CD4-positive, alpha-beta T cell treated with Interleukin-12 subunit alpha and Interleukin-12 subunit beta, for 1 hour (primary cell): ENCODE data around the gene IL23R.

Experiments used
- DNase-seq: peaks from one replicate; pipeline ENCODE4 v3.0.0-alpha.2; 2020

Gene IL23R

GRCh38 chr1:67256291-67257172 lies 90.3 kb downstream of the IL23R start:
- DNase-seq = no peak

DNA sequence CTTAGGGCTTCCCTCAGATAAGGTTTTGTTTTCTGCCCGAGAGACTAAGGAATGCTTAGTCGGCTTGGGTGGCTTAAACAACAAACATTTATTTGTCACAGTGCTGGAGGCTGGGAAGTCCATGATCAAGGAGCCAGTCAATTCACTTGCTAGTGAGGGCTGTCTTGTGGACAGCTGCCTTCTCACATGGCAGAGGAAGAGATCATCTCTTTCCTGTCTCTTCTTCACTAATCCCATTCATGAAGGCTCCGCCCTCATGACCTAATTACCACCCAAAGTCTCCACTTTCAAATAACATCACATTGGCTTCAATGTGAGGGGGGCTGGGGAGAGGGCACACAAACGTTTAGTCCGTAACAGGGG lies 90.9 kb downstream of the IL23R start:
- no peak for DNase-seq

GRCh38 chr1:67261680-67262079 lies 95.4 kb downstream of the IL23R start:
- peak; percentile 30 for DNase-seq

GRCh38 chr1:67262735-67263134 lies 96.5 kb downstream of the IL23R start:
- DNase-seq = no peak

DNA sequence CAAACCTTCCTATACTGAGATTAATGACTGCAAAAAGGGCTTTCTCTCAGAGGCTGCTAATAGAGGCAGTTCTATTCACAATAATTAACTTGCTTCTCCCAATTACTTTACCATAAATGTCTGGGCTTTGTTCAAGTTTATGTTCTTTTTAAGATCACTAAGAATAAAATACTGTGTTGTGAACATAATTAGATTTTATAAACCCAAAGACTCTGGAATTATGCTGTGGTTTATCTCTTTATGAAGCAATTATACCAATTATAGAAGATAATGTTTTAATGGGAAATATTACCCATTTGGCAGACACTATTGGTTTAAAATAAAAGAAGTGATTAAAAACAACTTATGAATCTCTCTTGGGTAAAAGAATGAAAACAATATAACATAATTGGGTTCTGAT lies 97.9 kb downstream of the IL23R start:
- DNase-seq = no peak

GRCh38 chr1:67264899-67265298 lies 98.6 kb downstream of the IL23R start:
- peak; percentile 4 for DNase-seq

GRCh38 chr1:67269061-67269460 lies 102.8 kb downstream of the IL23R start:
- no peak for DNase-seq

DNA sequence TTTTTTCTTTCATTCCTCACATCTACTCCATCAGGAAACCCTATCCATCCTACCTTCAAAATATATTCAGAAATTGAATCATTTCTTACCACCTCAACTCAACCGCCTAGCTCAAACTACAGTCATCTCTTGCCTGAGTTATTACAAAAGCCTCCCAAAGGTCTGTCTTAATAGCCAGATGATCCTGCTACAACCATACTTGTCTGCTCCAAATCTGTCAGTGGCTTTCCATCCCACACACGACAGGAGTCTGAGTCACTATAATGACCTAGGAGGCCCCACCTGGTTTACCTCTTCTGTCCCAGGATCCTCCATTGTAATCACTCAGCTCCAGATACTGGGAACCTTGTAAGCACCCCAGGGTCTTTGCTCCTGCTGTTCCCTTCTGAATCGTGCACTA lies 104.3 kb downstream of the IL23R start:
- DNase-seq = no peak

DNA sequence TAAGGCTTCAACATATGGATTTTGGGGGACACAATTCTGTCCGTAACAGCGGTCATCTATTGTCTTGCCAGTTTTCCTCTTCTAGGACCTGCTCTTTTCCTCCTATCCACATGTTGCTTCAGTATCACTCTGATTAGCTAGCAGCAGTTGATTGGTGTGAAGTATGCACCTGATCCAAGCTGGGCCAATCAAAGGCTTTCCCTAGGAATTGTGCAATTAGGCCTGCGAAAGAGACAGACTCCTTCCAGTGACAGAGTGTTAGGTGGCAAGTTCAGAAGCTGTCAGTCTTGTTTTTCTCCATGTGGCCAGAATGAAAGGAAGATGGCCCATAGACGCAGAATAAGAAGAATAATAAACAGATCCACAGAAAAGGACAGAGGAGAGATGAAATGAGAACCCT lies 107.3 kb downstream of the IL23R start:
- DNase-seq = no peak

DNA sequence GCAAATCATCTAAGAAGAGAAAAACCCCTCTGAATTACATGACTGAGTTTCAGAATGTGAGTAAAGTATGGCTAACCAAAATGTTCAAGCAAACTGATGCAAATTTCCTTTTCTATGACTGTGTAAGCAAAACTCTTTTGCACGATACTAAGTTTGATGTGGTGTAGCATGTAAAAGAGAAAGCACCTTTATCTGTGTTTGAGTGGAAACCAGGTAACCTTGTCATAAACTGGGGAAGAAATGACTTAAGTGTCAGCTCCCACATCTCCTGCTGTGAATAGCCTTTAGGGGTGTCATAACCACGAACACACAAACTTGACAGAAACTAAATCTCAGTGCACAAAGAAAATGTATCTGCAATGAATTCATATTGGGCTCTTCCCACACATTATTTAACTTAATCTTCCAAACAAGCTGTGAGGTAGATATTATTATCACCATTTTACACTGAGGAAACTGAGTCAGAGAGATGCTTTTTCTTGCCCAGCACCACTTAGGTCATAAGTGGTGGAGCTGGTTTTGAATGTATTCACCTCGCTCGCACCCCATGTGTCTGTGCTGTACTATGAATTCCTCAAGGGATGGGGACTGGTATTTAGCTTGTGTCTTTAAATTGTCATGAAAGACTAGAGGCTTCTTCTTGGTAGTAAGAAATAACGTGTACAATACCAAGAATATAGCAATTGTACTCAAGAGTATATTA lies 108.5 kb downstream of the IL23R start:
- DNase-seq = peak; percentile 14

- no peak for DNase-seq
Measured at GRCh38 chr1:67280696-67281095, 114.4 kb downstream of the IL23R start.

GRCh38 chr1:67281244-67281643 lies 115.0 kb downstream of the IL23R start:
- DNase-seq = no peak

GRCh38 chr1:67285780-67286488 lies 119.7 kb downstream of the IL23R start:
- DNase-seq = no peak

DNA sequence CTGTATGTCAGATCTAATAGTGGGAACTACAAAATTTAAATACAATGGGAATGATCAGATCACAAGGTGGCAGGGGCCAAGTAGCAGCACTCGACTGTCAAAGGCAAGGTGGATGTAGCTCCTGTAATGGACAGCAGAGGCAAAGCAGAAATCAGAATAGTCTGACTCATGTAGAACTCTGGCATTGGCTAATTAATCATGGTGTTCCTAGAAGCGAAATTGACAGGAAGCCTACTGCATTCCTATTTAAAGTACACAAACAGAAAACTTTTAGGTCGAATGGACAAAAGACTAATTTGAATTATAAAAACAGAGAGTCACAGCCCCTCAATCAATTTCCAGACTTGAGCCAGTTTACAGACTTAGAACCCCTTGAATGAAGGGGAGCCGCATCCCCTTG lies 124.0 kb downstream of the IL23R start:
- DNase-seq = no peak

- DNase-seq = no peak
Measured at GRCh38 chr1:67294836-67295617, 128.8 kb downstream of the IL23R start.

GRCh38 chr1:67298762-67299161 lies 132.5 kb downstream of the IL23R start:
- no peak for DNase-seq

GRCh38 chr1:67299296-67299695 lies 133.0 kb downstream of the IL23R start:
- no peak for DNase-seq

GRCh38 chr1:67300561-67300960 lies 134.3 kb downstream of the IL23R start:
- DNase-seq = no peak

DNA sequence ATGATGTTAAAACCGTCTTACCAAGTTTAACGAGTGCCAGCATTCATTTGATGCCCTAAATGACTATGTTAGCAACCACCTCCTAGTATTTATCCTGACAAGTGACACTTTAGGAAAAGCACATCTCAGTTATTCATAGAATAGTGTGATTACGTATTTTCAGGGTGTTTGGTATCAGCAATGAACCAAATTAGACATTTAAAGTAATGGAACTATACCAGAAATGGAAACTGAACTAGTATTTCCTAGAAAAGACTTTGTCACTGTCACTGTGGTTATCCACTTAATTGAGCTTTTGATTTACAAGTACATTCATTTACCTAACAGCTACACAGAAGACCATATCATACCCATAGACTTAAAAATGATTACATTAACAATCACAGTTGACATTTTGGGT lies 137.8 kb downstream of the IL23R start:
- DNase-seq = no peak

DNA sequence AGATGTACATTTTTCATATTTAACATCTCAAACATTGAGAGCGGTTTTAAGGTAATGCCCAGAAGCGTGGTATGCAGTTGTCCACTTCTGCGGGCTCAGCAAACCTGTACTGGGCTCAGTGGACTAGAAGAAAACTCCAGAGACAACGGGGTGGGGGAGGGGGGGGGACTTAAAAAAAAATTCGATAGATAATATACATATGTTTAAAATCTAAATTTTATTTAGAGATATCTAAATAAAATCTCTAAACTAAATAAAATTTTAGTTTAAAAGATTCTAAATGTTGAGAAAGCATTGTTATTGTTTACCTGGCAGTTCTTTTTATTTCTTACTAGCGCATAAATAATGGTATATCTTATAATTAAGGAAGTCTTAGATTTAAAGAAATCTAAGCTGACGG lies 140.3 kb downstream of the IL23R start:
- DNase-seq = no peak

DNA sequence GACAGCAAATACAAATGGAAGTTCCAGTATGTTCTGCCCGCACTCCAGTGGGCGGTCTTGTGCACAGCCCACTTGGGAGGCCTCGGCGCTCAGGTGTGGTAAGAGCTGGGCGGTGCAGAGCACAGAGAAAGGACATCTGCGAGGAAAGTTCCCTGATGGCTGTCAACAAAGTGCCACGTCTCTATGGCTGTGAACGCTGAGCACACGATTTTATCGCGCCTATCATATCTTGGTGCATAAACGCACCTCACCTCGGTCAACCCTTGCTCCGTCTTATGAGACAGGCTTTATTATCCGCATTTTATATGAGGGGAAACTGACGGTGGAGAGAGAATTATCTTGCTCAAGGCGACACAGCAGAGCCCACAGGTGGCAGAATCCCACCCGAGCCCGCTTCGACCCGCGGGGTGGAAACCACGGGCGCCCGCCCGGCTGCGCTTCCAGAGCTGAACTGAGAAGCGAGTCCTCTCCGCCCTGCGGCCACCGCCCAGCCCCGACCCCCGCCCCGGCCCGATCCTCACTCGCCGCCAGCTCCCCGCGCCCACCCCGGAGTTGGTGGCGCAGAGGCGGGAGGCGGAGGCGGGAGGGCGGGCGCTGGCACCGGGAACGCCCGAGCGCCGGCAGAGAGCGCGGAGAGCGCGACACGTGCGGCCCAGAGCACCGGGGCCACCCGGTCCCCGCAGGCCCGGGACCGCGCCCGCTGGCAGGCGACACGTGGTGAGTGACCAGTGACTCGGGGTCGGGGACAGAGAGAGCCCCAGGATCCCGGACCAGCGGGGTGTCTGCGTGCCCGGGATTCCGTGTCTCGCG lies 141.2 kb downstream of the IL23R start, which contains the start of gene IL12RB2:
TSS of gene IL12RB2 (plus strand) at position 623 of the 810 bp plus-strand sequence. CDS start 12,496 bp downstream, outside the sequence.
- peak; percentile 35 for DNase-seq

- DNase-seq = no peak
Measured at GRCh38 chr1:67308136-67308535, 141.9 kb downstream of the IL23R start.
